KMS-11 (cell line): Measurements from ENCODE around the gene CHMP6.
A peak's percentile ranks its signal among the peaks of the same experiment; 100 is the strongest.

ENCODE experiments used
- H2AFZ ChIP-seq: fragments of 200-600 bp; sonication (generic); 2 replicates; pipeline ENCODE4 v1.6.1; 2016; ENCODE audit warnings: antibody characterized with exemption, mixed run types, low read depth
- H3K27ac ChIP-seq: fragments of 200-600 bp; sonication (generic); 2 replicates; pipeline ENCODE4 v1.6.1; 2016; ENCODE audit warnings: mild to moderate bottlenecking, mixed run types
- H3K27me3 ChIP-seq: fragments of 200-600 bp; sonication (generic); 2 replicates; pipeline ENCODE4 v1.6.1; 2017; ENCODE audit warnings: mild to moderate bottlenecking, low read depth, mixed run types, moderate library complexity; ENCODE audit not compliant: insufficient read depth
- H3K36me3 ChIP-seq: fragments of 200-600 bp; sonication (generic); 2 replicates; pipeline ENCODE4 v1.6.1; 2017; ENCODE audit warnings: mild to moderate bottlenecking, mixed run types; ENCODE audit not compliant: insufficient read depth
- H3K4me1 ChIP-seq: fragments of 200-600 bp; sonication (generic); 2 replicates; pipeline ENCODE4 v1.6.1; 2016; ENCODE audit warnings: mild to moderate bottlenecking, low read depth, mixed run types; ENCODE audit not compliant: poor library complexity, severe bottlenecking
- H3K4me2 ChIP-seq: fragments of 200-600 bp; sonication (generic); 2 replicates; pipeline ENCODE4 v1.7.0; 2016; ENCODE audit warnings: mild to moderate bottlenecking, mixed run types
- H3K4me3 ChIP-seq: fragments of 200-600 bp; sonication (generic); IDR thresholded peaks from 2 replicates; pipeline ENCODE4 v1.6.1; 2017; ENCODE audit warnings: low read depth, low read length, mixed read lengths; ENCODE audit not compliant: insufficient read depth
- H3K79me2 ChIP-seq: fragments of 200-600 bp; sonication (generic); 2 replicates; pipeline ENCODE4 v1.6.1; 2016; ENCODE audit warnings: low read depth, mixed run types; ENCODE audit not compliant: insufficient read depth
- H3K9ac ChIP-seq: fragments of 200-600 bp; sonication (generic); 2 replicates; pipeline ENCODE4 v1.6.1; 2016; ENCODE audit warnings: mild to moderate bottlenecking, mixed run types
- H4K20me1 ChIP-seq: fragments of 200-600 bp; sonication (generic); 2 replicates; pipeline ENCODE4 v1.6.1; 2016; ENCODE audit warnings: mild to moderate bottlenecking, mixed run types; ENCODE audit not compliant: insufficient read depth
- TF ChIP-seq, protein P1 (sequence below): fragments of 200-600 bp; sonication (generic); conservative IDR thresholded peaks from 2 replicates; pipeline ENCODE4 v1.6.1; 2017; ENCODE audit warnings: low read depth, mild to moderate bottlenecking, antibody characterized with exemption, low read length, moderate library complexity, mixed read lengths

Gene CHMP6

DNA sequence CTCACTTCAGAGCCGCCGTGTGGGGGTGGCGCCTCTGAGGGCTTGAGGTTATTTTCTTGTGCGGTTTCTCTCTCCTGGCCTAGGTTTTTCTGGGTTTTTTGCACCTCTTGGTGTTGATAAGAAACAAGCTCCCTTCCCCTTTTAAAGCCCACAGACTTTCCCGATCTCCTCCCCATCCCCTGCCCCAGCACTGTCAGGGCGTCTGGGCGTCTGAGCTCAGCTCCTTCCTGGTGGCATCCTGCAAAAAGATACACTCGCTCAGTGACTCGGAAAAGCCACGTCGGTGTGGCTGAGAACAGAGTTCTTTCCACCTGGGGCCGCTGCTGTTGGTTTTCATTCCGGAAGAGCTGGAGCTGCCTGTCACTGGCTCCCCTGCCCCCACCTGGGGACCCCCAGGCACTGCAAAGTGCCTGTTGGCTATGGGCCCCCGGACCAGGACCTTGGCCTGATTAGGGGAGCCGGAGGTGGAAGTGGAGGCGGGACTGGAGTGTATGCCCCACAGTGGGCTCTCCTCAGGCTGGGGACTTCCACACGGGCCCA, 57.8 kb downstream of the CHMP6 start:
- H3K4me3 ChIP-seq = no peak overlapping the region
- H4K20me1 ChIP-seq = no peaks in the 10 kb centered on the region
- peak overlapping the region; percentile 41; the same call in 1 of the 2 replicates for H3K27ac ChIP-seq
- peaks cover 30% of the 10 kb centered on the region for H3K4me1 ChIP-seq
- peaks cover 94% of the 10 kb centered on the region for H3K27me3 ChIP-seq
- TF ChIP-seq, protein P1, sequence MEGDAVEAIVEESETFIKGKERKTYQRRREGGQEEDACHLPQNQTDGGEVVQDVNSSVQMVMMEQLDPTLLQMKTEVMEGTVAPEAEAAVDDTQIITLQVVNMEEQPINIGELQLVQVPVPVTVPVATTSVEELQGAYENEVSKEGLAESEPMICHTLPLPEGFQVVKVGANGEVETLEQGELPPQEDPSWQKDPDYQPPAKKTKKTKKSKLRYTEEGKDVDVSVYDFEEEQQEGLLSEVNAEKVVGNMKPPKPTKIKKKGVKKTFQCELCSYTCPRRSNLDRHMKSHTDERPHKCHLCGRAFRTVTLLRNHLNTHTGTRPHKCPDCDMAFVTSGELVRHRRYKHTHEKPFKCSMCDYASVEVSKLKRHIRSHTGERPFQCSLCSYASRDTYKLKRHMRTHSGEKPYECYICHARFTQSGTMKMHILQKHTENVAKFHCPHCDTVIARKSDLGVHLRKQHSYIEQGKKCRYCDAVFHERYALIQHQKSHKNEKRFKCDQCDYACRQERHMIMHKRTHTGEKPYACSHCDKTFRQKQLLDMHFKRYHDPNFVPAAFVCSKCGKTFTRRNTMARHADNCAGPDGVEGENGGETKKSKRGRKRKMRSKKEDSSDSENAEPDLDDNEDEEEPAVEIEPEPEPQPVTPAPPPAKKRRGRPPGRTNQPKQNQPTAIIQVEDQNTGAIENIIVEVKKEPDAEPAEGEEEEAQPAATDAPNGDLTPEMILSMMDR = no peak
- no peaks in the 10 kb centered on the region for H3K36me3 ChIP-seq
- no peaks in the 10 kb centered on the region for H3K79me2 ChIP-seq
- no peak overlapping the region for H3K9ac ChIP-seq
- peak overlapping the region; percentile 59 for H3K4me2 ChIP-seq
- peak overlapping the region; percentile 34; the same call in 1 of the 2 replicates for H2AFZ ChIP-seq
